Measurements from ENCODE around the gene KIAA0319L.

KIAA0319L gene

GRCh38 chr1:35556484-35557117 lies 602 bp downstream of the KIAA0319L start:
- no peaks in the 10 kb centered on the region for H3K9me2 ChIP-seq (replicated peaks; ENCODE audit: control insufficient read depth, low read length)
- H3F3A ChIP-seq (ENCODE audit: control insufficient read depth, insufficient read depth), result peaks cover 5% of the 10 kb centered on the region
- no peaks in the 10 kb centered on the region for H4K20me1 ChIP-seq (ENCODE audit: control insufficient read depth, insufficient read depth, low read depth, low read length)
- peak overlapping the region; percentile 96 for H3K4me3 ChIP-seq (ENCODE audit: low read length)
- H3K4me1 ChIP-seq (ENCODE audit: control insufficient read depth, low read length), result peaks cover 27% of the 10 kb centered on the region
- peak overlapping the region; percentile 64 for H3K27ac ChIP-seq (ENCODE audit: low read depth, low read length)
- peaks cover 33% of the 10 kb centered on the region for H3K79me2 ChIP-seq (ENCODE audit: control insufficient read depth, low read length)
- H3K27me3 ChIP-seq (ENCODE audit: control insufficient read depth, low read length), result no peaks in the 10 kb centered on the region
- TF ChIP-seq EZH2phosphoT487 (IDR thresholded peaks at IDR 0.05; ENCODE audit: borderline replicate concordance, low read length) (no peak), CTCF (IDR thresholded peaks at IDR 0.05; ENCODE audit: low read depth, low read length, poor library complexity, severe bottlenecking) (no peak)
- no peaks in the 10 kb centered on the region for H3K9me3 ChIP-seq (ENCODE audit: control insufficient read depth, insufficient read depth, low read length)
- H3K4me2 ChIP-seq (ENCODE audit: low read length), result peak overlapping the region; percentile 94
- H3K36me3 ChIP-seq (ENCODE audit: control insufficient read depth, low read length), result peaks cover 28% of the 10 kb centered on the region

GRCh38 chr1:35555601-35556477 lies 1.4 kb downstream of the KIAA0319L start:
- Histone ChIP-seq H3K9me2 (replicated peaks; ENCODE audit: control insufficient read depth, low read length) (no peaks in the 10 kb centered on the region), H3K27me3 (ENCODE audit: control insufficient read depth, low read length) (no peaks in the 10 kb centered on the region), H3K4me1 (ENCODE audit: control insufficient read depth, low read length) (peaks cover 27% of the 10 kb centered on the region), H3F3A (ENCODE audit: control insufficient read depth, insufficient read depth) (peaks cover 5% of the 10 kb centered on the region), H3K9me3 (ENCODE audit: control insufficient read depth, insufficient read depth, low read length) (no peaks in the 10 kb centered on the region), H3K27ac (ENCODE audit: low read depth, low read length) (no peak overlapping the region), H3K36me3 (ENCODE audit: control insufficient read depth, low read length) (peaks cover 29% of the 10 kb centered on the region), H4K20me1 (ENCODE audit: control insufficient read depth, insufficient read depth, low read depth, low read length) (no peaks in the 10 kb centered on the region), H3K4me2 (ENCODE audit: low read length) (peak overlapping the region; percentile 94), H3K79me2 (ENCODE audit: control insufficient read depth, low read length) (peaks cover 33% of the 10 kb centered on the region), H3K4me3 (ENCODE audit: low read length) (peak overlapping the region; percentile 96)
- no peak for TF ChIP-seq EZH2phosphoT487 (IDR thresholded peaks at IDR 0.05; ENCODE audit: borderline replicate concordance, low read length)
- no peak for TF ChIP-seq CTCF (IDR thresholded peaks at IDR 0.05; ENCODE audit: low read depth, low read length, poor library complexity, severe bottlenecking)

GRCh38 chr1:35555212-35555584 lies 2.0 kb downstream of the KIAA0319L start:
- H3K4me3 ChIP-seq (ENCODE audit: low read length), result no peak overlapping the region
- H4K20me1 ChIP-seq (ENCODE audit: control insufficient read depth, insufficient read depth, low read depth, low read length), result no peaks in the 10 kb centered on the region
- H3K4me2 ChIP-seq (ENCODE audit: low read length), result no peak overlapping the region
- H3K27me3 ChIP-seq (ENCODE audit: control insufficient read depth, low read length), result no peaks in the 10 kb centered on the region
- no peaks in the 10 kb centered on the region for H3K9me3 ChIP-seq (ENCODE audit: control insufficient read depth, insufficient read depth, low read length)
- H3K4me1 ChIP-seq (ENCODE audit: control insufficient read depth, low read length), result peaks cover 27% of the 10 kb centered on the region
- no peaks in the 10 kb centered on the region for H3K9me2 ChIP-seq (replicated peaks; ENCODE audit: control insufficient read depth, low read length)
- H3F3A ChIP-seq (ENCODE audit: control insufficient read depth, insufficient read depth), result peaks cover 5% of the 10 kb centered on the region
- peaks cover 30% of the 10 kb centered on the region for H3K36me3 ChIP-seq (ENCODE audit: control insufficient read depth, low read length)
- TF ChIP-seq EZH2phosphoT487 (IDR thresholded peaks at IDR 0.05; ENCODE audit: borderline replicate concordance, low read length), result no peak
- TF ChIP-seq CTCF (IDR thresholded peaks at IDR 0.05; ENCODE audit: low read depth, low read length, poor library complexity, severe bottlenecking), result no peak
- H3K27ac ChIP-seq (ENCODE audit: low read depth, low read length), result no peak overlapping the region
- H3K79me2 ChIP-seq (ENCODE audit: control insufficient read depth, low read length), result peaks cover 33% of the 10 kb centered on the region

Measured in DOHH2 (cell line).